NK-92 (cell line): ENCODE data around the gene TIAM2.
"Not testable (repeated sequence)": the region's sequence is repeated elsewhere in the genome, so short reads cannot be mapped to it uniquely, and the experiment has no call there.

Experiments
- DNase-seq: peaks from one replicate; lab custom pipeline; 2025; ENCODE audit not compliant: unreplicated experiment; lab: John Stamatoyannopoulos, UW

TIAM2 gene

DNA sequence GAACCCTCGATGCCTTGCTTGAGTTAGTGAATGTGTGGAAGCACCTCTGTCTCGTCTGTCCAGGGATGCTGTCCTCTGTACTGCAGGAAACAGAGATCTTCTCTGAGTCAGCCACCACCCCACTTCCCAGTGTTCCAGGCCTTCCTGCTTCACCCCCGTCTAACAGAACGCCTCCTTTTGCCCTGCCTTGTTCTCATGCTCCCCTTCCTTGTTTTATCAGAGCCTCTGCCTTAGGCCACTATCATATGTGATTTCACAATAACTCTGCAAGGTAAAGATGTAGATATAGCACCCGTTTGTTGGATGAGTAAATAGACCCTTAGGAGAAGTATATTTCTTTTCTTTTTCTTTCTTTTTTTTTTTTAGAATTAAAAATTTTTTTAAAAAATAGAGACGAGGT is 162.0 kb downstream of the TIAM2 start:
- DNase-seq, result no peak

DNA sequence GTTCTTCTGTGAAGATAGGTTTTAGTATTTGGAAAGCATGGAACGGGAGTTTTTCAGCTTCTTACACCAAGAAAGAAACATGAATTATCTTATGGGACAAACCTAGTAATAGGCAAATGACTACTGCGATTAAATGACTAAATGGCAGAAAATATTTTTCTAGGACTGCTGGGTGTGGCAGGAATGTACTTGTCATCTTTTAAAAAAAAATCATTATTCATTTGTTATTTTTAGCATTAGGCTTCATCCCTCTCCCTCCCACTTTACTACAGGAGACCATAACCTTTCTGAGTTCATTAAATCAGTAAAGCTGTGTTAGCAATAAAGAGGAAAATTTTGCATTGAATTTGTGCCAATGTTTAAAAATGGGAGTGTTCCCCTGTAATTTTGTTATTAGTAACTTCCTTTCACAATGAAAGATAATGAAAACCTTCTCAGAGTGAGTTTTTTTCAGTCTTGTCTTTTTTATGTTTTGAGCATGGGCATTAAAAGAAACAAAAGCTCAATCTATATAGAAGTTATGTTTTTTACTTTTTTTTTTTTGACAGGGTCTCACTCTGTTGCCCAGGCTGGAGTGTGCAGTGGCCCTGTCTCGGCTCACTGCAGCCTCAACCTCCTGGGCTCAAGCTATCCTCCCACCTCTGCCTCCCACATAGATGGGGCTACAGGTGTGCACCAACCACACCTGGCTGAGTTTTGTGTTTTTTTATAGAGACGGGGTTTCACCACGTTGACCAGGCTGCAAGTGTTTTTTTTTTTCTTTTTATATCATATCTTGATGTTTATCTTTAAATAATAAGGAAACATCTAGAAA is 163.1 kb downstream of the TIAM2 start:
- no peak for DNase-seq

DNA sequence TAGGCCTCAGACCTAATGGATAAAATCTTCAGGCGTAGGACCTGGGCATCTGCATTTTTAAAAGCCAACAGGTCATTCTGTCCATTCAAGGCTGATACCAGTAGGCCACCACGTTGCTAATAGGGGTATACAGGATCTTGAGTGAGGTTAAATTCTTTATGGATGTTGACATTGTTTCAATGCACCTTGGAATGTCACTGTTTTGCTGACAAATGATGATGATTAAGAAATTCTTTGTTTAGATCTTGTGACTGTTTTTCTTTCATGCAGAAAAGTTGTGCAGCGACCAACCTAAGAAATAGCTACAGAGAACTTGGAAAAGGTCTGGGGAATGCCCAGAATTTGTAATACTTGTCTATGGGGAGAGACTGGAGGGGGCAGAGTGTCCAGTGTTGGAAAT is 167.6 kb downstream of the TIAM2 start:
- DNase-seq, result no peak

DNA sequence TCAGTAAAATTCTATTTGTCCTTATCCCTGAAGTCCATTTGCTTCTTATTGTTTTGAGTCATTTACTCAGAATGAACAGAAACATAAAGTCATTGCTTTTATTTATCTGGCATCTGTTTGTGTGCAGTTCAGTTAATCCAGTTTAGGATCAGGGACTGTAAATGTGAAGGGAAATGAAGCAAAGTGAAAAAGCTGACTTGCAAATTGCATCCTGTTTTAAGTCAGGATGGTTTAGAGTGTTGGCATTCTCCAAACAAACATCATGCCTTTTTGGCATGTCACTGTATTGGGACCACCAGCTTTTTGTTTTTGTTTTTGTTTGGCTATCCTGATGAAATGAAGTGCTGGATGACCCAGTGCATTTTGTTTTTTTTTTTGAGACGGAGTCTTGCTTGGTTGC is 168.5 kb downstream of the TIAM2 start:
- DNase-seq, result no peak

DNA sequence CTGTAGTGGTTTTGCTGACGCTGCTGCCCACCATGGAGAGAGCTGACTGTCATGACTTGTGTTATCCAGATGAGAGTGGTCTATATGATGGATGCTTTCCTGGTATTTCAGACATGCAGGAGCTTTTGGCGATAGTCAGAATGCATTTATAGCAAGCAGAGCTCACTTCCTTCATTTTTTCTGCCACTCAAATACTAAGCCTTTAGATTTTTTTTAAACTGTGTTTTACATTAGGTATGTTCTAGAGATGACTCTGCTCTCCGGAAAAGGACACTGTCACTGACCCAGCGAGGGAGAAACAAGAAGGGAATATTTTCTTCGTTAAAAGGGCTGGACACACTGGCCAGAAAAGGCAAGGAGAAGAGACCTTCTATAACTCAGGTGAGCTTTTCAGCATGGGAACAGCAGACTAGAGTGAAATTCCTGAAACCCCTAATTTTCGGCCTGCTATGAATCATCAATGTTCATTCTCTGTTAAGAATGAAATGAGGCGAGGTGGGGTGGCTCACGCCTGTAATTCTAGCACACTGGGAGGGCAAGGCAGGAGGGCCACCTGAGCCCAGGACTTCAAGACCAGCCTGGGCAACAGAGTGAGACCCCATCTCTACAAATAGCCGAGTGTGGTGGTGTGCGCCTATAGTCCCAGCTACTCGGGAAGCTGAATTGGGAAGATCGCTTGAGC is 170.1 kb downstream of the TIAM2 start:
- no peak for DNase-seq

DNA sequence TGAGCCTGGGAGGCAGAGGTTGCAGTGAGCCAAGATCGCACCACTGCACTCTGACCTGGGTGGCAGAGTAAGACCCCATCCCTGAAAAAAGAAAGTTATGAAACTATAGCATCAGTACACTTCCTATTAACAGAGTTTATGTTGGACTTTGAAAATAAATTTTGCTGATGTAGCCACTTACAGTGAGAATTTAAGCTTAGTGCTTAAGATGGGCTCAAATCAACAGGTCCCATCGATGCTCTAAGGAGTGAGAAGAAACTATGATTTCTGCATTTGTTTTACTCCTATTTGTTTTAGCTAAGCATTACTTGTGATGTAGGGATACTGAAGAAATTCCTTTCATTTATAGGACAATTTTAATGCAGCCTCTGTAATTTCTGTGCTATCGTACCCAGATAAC is 175.4 kb downstream of the TIAM2 start:
- no peak for DNase-seq

DNA sequence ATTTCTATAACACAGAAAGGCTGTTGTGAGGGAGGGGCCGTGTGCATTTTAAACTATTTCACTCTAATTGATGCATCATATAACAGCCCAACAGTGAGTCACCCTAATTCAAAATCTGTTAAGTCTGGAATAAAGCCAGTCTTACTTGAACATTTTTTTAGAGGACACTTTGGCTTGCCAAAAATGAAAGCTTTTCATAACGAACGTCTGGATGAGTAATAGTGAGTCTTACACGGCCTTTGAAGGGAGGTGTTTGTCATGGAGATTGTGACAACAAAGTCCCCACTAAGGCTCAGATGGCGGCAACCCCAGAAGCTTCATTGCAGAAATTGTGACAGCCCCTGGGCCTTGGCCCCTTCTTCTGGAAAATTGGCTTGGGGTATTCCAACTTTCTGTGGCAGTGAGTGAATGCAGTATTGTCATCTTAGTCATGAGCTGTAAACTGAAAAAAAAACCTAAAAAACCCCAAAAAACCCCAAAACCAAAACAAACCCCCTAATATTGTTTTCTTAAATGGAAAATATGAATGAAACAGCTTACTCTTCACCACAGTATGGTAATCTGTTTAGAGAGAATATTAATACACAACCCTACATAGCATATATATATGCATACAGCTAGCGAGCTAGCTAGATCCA is 176.1 kb downstream of the TIAM2 start:
- DNase-seq, result no peak

DNA sequence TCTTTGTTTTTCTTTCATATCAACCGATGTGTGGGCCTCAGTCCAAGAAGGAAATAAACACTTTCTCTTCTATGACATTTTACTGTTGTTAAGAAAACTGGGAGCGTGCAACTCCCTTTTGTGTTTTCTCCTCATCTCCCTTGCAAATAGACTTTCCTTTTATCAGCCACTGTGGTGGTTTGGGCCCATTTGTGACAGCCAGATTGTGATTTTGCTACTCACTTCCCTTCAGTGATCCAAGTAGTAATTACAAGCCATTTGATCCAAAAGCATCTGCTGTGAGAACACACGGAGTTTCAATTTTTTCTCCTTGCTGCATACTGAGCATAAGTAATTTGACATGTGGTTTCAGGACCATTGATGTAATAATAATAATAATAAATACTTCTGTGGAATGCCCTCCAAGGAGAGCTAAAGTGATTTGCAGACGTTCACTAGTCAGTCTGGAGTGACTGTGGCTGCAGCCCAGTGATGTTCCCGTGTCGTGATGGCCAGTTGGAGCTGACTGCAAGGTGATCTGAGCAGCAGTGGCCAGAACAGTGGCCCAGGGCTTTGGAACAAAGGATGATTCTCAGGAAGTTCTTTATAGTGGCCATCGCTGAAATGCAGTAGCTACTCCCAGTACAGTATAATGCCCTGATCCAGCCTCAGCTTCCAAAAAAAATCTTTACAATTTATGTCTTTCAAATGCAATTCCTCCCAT is 176.8 kb downstream of the TIAM2 start:
- DNase-seq, result no peak

DNA sequence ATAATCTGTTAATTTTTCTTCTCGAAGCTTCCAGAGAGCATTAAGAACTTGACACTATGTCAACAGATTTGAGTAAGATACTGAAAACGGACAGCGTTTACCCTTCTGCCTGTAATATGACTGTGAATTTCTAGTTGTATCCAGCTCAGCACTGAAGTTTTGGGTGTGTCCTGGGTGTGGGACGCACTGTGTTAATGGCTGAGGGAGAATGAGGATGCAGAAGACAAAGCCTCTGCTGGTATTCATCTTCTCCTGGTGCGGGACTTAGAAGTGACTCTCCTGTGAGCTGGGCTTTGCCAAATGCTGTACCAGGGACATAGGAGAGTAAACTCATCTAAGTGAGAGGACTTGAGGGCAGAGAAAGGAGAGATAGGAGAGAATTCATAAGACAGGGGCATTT is 178.4 kb downstream of the TIAM2 start:
- DNase-seq, result no peak

DNA sequence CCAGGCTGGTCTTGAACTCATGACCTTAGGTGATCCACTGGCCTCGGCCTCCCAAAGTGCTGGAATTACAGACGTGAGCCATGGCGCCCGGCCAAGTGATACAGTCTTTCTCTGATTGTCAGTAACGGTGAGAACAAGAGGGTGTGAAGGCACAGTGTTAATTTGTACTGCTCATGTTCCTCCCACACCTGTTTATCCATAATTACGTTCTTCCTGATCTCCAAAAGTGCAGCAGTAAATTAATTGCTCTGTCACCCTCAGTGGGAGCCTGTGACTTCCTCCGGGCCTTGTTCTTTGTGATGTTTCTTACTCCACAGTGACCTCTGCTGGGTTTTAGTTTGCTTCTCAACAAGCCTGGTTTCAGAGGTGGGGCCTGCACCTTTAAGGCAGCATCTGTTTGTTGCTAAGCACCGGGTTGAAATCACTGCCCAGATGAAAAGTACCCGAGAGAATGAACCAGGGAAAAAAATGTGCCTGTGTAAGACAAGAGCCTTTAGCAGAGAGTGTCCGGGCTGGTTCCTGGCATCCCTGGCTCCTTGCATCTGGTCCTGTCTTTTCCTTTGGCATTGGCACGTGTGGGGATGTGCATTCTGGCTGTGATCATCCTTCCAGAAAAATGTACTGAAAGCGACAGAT is 179.6 kb downstream of the TIAM2 start:
- DNase-seq, result no peak

DNA sequence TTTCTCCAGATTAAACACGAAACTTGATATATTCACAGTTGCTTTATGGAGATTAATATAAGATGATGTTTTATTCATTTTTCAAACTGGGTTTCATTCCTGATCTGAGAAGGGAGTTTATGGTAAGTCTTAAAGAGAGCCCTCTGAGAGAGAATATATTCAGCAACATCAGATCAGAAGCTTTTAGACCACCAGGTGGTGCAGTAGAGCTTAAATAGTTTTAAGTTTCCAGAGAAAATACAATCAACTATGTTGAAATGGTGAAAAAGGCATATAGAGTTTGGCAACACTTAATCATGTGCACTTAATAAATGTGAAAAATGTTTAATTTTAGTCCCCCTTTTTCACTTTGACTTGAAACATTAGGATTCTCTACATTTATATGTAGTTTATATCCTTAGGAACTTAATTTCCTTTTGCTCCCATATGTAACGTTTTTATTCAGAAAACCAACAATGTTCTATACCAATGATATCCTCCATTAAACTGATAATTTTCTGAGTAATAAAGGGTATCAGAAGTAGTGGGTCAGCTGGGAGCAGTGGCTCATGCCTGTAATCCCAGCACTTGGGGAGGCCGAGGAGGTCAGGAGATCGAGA is 182.3 kb downstream of the TIAM2 start:
- DNase-seq, result no peak

DNA sequence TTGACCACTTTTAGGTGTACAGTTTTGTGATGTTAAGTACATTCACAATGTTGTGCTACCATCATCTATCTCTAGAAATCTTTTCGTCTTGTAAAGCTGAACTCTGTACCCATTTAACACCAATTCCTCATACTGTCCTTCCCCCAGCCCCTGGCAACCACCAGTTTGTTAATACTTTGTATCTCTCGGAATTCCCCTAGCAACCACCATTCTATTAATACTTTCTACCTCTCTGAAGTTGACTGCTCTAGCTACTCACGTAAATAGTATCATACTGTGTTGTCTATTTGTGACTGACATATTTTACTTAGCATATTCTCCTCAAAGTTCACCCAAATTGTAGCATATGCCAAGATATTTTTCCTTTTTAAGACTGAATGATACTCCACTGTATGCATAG is 186.4 kb downstream of the TIAM2 start:
- DNase-seq, result no peak

DNA sequence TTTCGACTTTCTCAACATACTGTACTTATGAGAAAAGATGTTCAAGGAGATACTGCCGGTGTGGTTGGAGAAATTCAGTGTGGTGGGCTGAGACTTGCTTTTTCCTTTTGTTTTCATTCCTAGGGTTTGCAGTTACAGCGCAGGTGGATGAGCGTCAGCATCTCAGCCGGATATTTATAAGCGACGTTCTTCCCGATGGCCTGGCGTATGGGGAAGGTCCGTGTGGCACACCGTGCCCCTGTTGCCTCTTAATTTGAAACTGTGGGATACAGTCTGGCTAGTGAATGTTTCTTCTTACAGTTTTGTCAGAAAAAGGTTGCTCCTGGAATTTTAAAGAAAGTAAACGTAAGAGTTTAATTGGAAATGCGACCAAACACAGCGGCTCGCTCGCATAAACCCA is 187.0 kb downstream of the TIAM2 start:
- no peak for DNase-seq

DNA sequence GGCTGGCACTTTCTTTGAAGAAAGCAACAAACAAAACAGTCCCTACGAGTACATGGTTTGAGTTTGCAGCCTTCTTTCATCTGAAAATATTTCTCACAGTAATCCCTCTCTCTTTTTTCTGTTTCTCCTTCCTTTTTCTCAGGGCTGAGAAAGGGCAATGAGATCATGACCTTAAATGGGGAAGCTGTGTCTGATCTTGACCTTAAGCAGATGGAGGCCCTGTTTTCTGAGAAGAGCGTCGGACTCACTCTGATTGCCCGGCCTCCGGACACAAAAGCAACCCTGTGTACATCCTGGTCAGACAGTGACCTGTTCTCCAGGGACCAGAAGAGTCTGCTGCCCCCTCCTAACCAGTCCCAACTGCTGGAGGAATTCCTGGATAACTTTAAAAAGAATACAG is 188.0 kb downstream of the TIAM2 start:
- no peak for DNase-seq

DNA sequence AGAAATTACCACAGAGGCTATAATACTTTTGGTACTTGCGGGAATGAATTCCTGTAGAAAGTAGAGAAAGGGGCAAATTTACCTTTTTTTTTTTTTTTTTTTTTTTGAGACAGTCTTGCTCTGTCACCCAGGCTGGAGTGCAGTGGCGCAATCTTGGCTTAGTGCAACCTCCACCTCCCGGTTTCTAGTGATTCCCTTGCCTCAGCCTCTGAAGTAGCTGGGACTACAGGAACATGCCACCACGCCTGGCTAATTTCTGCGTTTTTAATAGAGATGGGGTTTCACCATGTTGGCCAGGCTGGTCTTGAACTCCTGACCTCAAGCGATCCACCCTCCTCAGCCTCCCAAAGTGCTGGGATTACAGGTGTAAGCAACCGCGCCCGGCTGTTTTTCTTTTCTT is 189.9 kb downstream of the TIAM2 start:
- not testable (repeated sequence) for DNase-seq

DNA sequence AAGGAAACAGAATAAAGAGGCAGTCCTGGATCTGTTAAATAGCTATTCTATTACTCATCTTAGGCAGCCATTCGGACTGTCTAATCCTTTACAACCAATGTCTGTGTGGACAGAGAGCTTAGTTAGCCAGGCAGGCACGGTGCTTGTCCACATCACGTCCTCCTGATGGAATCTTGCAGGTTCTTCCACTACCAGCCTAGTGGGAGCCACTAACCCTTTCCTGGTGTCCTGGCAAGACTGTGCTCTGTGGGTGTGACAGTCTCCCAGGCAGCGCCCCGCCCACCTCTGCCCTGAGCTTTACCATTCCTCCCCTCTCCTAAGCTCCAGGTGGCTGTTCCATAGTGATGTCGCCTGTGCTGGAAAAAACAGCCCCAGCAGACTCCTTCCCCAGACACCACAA is 190.4 kb downstream of the TIAM2 start:
- DNase-seq, result no peak

DNA sequence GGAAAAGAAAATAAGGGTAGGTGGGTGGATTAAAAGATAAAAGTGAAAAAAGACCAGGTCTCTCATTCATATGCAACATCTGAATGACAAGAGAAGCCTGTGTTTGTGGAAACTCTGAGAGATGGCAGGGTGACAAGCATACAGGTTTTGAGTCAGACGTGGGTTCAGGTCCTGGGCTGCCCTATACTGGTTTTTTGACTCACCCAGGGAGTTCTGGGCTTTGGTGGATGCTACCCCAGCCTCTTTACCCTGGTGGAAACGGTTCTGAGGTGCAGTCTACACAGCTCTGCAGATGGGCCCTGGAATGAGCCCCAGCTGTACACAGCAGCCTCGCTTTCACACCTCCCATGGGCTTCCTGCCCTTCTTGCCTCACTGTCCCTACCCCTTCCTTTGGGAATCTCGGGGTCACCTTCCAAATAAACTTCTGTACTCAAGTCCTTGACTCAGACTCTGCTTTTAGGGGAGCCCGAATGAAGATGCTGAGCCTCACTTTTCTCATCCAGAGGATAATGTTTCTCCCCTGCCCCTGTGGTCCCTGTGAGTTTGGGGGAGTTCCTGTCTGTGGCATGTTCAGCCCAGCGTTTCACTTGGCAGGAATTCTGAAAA is 191.0 kb downstream of the TIAM2 start:
- DNase-seq, result no peak

DNA sequence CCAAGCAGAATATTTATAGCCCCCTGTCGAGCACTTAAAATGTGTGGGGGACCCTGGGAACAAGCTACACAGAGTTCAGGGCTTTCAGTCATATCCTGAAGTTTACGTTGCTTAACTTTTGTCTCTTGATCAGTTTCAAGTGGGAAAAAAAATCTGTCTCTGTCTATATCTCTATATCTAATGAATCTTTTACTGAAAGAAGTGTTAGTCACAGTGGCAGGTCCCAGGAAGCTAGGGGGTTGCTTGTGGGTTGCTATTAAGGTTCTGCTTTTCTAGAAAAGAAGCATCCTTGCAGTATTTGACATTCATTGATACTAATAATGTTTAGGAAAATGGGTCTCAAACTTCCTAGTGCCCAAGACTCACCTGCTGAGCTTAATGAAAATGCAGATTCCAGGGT is 192.0 kb downstream of the TIAM2 start:
- no peak for DNase-seq

DNA sequence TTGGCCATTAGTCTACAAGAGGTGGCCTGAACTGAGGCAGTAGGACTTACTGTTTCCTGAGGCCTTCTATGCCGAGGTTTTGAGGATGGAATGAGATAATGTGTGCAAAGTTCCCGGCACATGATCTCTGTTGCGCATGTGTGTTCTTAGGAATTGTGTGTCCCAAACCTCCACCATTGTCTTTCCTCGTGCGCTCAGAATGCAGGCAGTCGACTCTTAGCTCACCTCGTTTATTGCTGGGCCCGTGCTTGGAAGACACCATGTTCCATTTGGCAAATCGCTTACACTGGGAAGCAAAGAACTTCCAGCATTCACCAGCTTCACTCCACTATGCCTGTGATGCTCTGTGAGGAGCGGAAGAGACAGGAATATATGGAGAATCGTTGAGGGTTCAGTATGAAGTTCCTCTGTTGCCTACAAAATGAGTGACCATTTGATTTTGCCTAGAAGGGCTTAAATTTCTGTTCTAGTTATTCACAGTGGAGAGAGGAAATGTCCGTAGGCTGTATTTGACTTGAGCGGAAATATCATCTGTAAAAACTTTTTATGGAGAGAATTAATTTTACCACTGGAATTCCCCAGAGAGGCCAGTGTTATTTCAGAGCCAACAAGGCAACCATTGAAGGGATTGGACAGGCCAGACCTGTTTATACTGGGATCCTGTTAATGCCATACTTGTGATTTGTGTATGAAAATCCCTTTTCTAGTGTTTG is 193.0 kb downstream of the TIAM2 start:
- DNase-seq, result no peak
